ENCODE results near the gene PDIA5. TPM values are rescaled to one million over a fixed set of nuclear protein-coding genes. Genes with fewer than 3 reads are reported as not detected.

PDIA5 gene
- total RNA-seq, 2 donors from 2014 or later, result 57.5 to 68.3 TPM

DNA sequence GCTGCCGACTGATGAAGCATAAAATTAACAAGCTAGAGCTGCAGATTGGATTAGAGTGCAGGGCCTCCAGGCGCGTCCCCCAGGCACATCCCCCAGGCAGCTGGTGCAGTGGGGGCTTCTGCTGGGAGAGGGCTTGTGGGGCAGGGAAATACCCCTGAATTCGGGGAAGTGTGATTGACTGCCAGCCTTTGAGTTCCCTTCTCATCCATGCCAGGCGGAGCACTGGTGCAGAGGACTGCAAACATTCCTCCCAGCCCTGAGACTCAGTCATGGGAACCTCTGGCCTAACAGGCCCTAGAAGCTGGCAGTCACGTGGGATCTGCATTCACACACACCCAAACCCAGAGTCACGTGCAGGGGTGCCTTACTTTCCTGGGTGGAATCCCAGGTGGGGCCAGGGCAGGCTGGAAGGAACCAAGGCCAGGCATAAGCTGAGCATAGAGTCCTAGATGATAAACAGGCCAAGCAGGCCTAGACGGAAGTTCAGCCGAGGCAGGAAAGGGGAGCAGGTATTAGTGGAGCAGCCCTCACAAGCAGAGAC is 88.7 kb downstream of the PDIA5 start:
- Histone ChIP-seq H3K4me1 (ENCODE audit: control insufficient read depth, insufficient read depth, low read length) (no peaks in the 10 kb centered on the region), H3K27ac (ENCODE audit: low read depth, low read length) (peak overlapping the region; percentile 47), H3K4me3 (ENCODE audit: low read length) (no peak overlapping the region), H3K27me3 (ENCODE audit: control insufficient read depth, insufficient read depth, low read length, poor library complexity, severe bottlenecking) (no peaks in the 10 kb centered on the region), H3K36me3 (ENCODE audit: control insufficient read depth, insufficient read depth, low read length) (peaks cover 79% of the 10 kb centered on the region), H3K9me3 (ENCODE audit: control insufficient read depth, low read length) (no peaks in the 10 kb centered on the region), H3K9ac (ENCODE audit: extremely low read depth, low read length, poor library complexity, severe bottlenecking) (no peak overlapping the region)
- H3K9me3 Mint-ChIP-seq, result no peaks in the 10 kb centered on the region
- H3K36me3 Mint-ChIP-seq (ENCODE audit: low read depth), result peaks cover 35% of the 10 kb centered on the region
- TF ChIP-seq CTCF (conservative IDR thresholded peaks at IDR 0.05), result no peak
- WGBS, 2 experiments (ENCODE audit: insufficient coverage in 1 of 2, insufficient read length in 1 of 2), result 89 to 94% methylated on average over 9 of the region's 9 CpGs
- H3K27me3 Mint-ChIP-seq (ENCODE audit: insufficient read depth), result no peaks in the 10 kb centered on the region
- peak; percentile 21 for DNase-seq
- peaks cover 5% of the 10 kb centered on the region for H3K4me1 Mint-ChIP-seq
- H3K27ac Mint-ChIP-seq, result no peak overlapping the region
- H3K4me3 Mint-ChIP-seq, result no peak overlapping the region

DNA sequence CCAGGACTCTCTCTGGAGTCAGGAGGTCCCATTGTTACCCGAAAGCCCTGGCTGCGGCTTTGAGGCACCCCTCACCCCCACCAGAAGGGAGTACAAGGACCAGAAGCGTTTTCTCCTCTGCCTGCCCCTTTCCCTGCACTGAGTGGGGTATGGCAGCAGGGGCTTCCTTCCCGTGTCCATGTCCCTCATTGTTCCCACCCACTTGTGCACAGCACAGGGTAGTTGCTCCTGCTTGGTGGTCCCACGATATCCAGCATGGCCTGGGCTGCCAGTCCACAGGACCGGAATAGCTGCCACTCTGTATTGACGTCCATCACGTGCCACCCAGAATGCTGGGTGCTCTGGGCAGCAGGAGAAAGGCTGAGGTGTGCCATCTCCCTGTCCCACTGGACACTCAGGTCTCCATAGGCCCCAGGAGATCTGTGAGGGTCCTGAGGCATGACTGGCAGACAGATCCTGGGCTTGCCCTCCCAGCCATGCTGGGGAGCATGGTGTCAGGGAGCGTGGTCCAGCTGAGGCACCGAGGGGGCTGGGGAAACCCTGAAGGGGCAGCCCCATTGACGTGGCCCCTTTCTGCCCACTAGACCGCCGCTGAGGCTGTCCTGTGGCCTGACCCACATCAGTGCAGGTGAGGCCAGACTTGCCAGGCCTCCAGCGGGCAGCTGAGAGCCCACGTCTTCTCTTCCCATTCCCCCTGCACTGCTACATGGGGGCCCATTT is 89.6 kb downstream of the PDIA5 start:
- Mint-ChIP-seq H3K4me1 (no peaks in the 10 kb centered on the region), H3K4me3 (no peak overlapping the region), H3K9me3 (no peaks in the 10 kb centered on the region), H3K27ac (no peak overlapping the region), H3K27me3 (ENCODE audit: insufficient read depth) (no peaks in the 10 kb centered on the region), H3K36me3 (ENCODE audit: low read depth) (peaks cover 35% of the 10 kb centered on the region)
- TF ChIP-seq CTCF (conservative IDR thresholded peaks at IDR 0.05), result no peak
- no peak overlapping the region for H3K4me3 ChIP-seq (ENCODE audit: low read length)
- 94 to 98% methylated on average over 9 to 15 of the region's 15 CpGs for WGBS, 2 experiments (ENCODE audit: insufficient coverage in 1 of 2, insufficient read length in 1 of 2)
- H3K9me3 ChIP-seq (ENCODE audit: control insufficient read depth, low read length), result no peaks in the 10 kb centered on the region
- H3K36me3 ChIP-seq (ENCODE audit: control insufficient read depth, insufficient read depth, low read length), result peaks cover 79% of the 10 kb centered on the region
- H3K27ac ChIP-seq (ENCODE audit: low read depth, low read length), result peak overlapping the region; percentile 24
- no peaks in the 10 kb centered on the region for H3K27me3 ChIP-seq (ENCODE audit: control insufficient read depth, insufficient read depth, low read length, poor library complexity, severe bottlenecking)
- peak; percentile 30 for DNase-seq
- H3K9ac ChIP-seq (ENCODE audit: extremely low read depth, low read length, poor library complexity, severe bottlenecking), result no peak overlapping the region
- no peaks in the 10 kb centered on the region for H3K4me1 ChIP-seq (ENCODE audit: control insufficient read depth, insufficient read depth, low read length)

DNA sequence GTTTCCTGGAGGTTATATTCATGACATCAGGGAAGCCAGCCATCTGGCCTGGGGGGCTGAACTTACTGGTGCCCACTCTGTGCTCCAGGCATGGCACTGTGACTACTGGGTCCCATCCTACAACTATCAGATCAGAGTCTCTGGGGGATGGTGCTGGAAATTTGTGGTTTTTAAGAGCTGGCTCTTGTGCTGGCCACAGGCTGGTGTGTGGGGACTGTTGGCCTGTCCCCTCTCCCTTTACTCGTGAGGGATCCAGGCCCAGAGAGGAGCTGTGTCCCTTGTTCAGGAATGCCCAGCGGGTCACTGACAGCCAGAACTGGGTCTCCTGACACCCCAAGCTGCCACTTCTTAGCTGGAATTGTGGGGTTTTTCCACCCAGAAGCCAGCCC is 90.4 kb downstream of the PDIA5 start:
- Mint-ChIP-seq H3K27me3 (ENCODE audit: insufficient read depth) (no peaks in the 10 kb centered on the region), H3K27ac (no peak overlapping the region), H3K4me3 (no peak overlapping the region), H3K4me1 (no peaks in the 10 kb centered on the region), H3K36me3 (ENCODE audit: low read depth) (peaks cover 42% of the 10 kb centered on the region), H3K9me3 (no peaks in the 10 kb centered on the region)
- Histone ChIP-seq H3K4me3 (ENCODE audit: low read length) (no peak overlapping the region), H3K36me3 (ENCODE audit: control insufficient read depth, insufficient read depth, low read length) (peaks cover 83% of the 10 kb centered on the region), H3K9ac (ENCODE audit: extremely low read depth, low read length, poor library complexity, severe bottlenecking) (no peak overlapping the region), H3K27ac (ENCODE audit: low read depth, low read length) (no peak overlapping the region), H3K9me3 (ENCODE audit: control insufficient read depth, low read length) (no peaks in the 10 kb centered on the region), H3K4me1 (ENCODE audit: control insufficient read depth, insufficient read depth, low read length) (no peaks in the 10 kb centered on the region), H3K27me3 (ENCODE audit: control insufficient read depth, insufficient read depth, low read length, poor library complexity, severe bottlenecking) (no peaks in the 10 kb centered on the region)
- 92% methylated on average over 2 of the region's 2 CpGs; no CpG with 5 or more reads in 1 of the 2 experiments for WGBS, 2 experiments (ENCODE audit: insufficient coverage in 1 of 2, insufficient read length in 1 of 2)
- DNase-seq, result peak; percentile 32
- no peak for TF ChIP-seq CTCF (conservative IDR thresholded peaks at IDR 0.05)
